HepG2 (cell line): ENCODE data around the gene MACROD2. TPM values are rescaled to one million over a fixed set of nuclear protein-coding genes. Genes with fewer than 3 reads are reported as not detected.

Experiments
- ATAC-seq: fragments of 200-7000 bp; cut with Tn5 transposase; 3 replicates; pipeline ENCODE4 v1.9.1; 2020; ENCODE audit warnings: mild to moderate bottlenecking, moderate library complexity
- BruUV-seq: library from RNA; stranded (reverse); fragments of 400-500 nt; replicated peaks from 2 replicates; lab custom pipeline; 2021; lab: Mats Ljungman, UMichigan
- CTCF ChIA-PET: fragments of 300-600 bp; formaldehyde crosslinking; extraction: SDS; loops from one replicate; lab custom pipeline; 2021; ENCODE audit warnings: low total read pairs, inconsistent platforms, low intra/inter-chr PET ratio; lab: Yijun Ruan, JAX
- POLR2A ChIA-PET: fragments of 350-600 bp; sonication (Branson Sonifier 250); formaldehyde crosslinking; loops from one replicate; lab custom pipeline; 2020; ENCODE audit warnings: antibody characterized with exemption, inconsistent platforms; lab: Yijun Ruan, JAX
- DNase-seq: peaks from one replicate; pipeline ENCODE4 v3.0.0-alpha.2; 2015; ENCODE audit warnings: low spot score
- FAIRE-seq: peaks from 3 replicates; lab custom pipeline; 2011; peaks lifted over from hg19 to GRCh38; lab: Jason Lieb, UNC
- H2AFZ ChIP-seq: one replicate; pipeline ENCODE4 v1.6.1; 2011; ENCODE audit warnings: low read length, inconsistent platforms
- H3K27ac ChIP-seq: fragments of 300-600 bp; 3 replicates; pipeline ENCODE4 v1.8.0; 2011; ENCODE audit warnings: mixed run types, mild to moderate bottlenecking, mixed read lengths, low read length, inconsistent platforms; ENCODE audit not compliant: insufficient read depth; ENCODE audit errors: extremely low read length
- H3K27me3 ChIP-seq, 2 experiments: fragments of 200-600 bp in 1 of 2; 2 replicates in 1 of 2; 3 replicates in 1 of 2; pipeline versions ENCODE4 v1.6.0 to v1.8.0; 2011; ENCODE audit warnings: low read length in 2 of 2, mild to moderate bottlenecking in 2 of 2, moderate library complexity in 2 of 2, inconsistent platforms in 1 of 2; ENCODE audit not compliant: insufficient read depth in 2 of 2, control insufficient read depth in 1 of 2
- H3K36me3 ChIP-seq, 2 experiments: fragments of 200-600 bp in 1 of 2; replicated peaks in 1 of 2; 2 replicates in 1 of 2; 3 replicates in 1 of 2; pipeline versions ENCODE4 v1.5.1 to v1.8.0; 2011; ENCODE audit warnings: low read length in 2 of 2, inconsistent platforms in 1 of 2; ENCODE audit not compliant: insufficient read depth in 2 of 2, control insufficient read depth in 1 of 2
- H3K4me1 ChIP-seq: 2 replicates; pipeline ENCODE4 v1.5.1; 2012; ENCODE audit warnings: low read length, inconsistent platforms; ENCODE audit not compliant: insufficient read depth
- H3K4me2 ChIP-seq: 2 replicates; pipeline ENCODE4 v1.6.0; 2011; ENCODE audit warnings: low read depth, low read length, inconsistent platforms
- H3K4me3 ChIP-seq, 3 experiments: fragments of 200-600 bp in 1 of 3; sonication (generic), shearing (Covaris generic) in 1 of 3; replicated peaks in 1 of 3; 2 replicates each; pipeline ENCODE4 v1.5.1; 2011 to 2016; ENCODE audit warnings: low read length in 3 of 3, inconsistent platforms in 2 of 3, low read depth in 2 of 3, mild to moderate bottlenecking in 2 of 3, control low read depth in 1 of 3, mixed read lengths in 1 of 3; ENCODE audit not compliant: insufficient read depth in 1 of 3
- H3K79me2 ChIP-seq: one replicate; pipeline ENCODE4 v1.6.1; 2011; ENCODE audit warnings: low read length, inconsistent platforms; ENCODE audit not compliant: insufficient read depth
- H3K9ac ChIP-seq: 2 replicates; pipeline ENCODE4 v1.6.0; 2011; ENCODE audit warnings: mild to moderate bottlenecking, low read depth, low read length, inconsistent platforms; ENCODE audit not compliant: insufficient read depth
- H3K9me3 ChIP-seq: 2 replicates; pipeline ENCODE4 v1.5.1; 2012; ENCODE audit warnings: mild to moderate bottlenecking, low read length
- H4K20me1 ChIP-seq: 2 replicates; pipeline ENCODE4 v1.6.0; 2011; ENCODE audit warnings: inconsistent platforms, mild to moderate bottlenecking, low read length, moderate library complexity; ENCODE audit not compliant: insufficient read depth
- CBX1 ChIP-seq: IDR thresholded peaks from one replicate; pipeline ENCODE4 v1.6.1; 2016; ENCODE audit warnings: antibody characterized with exemption, low read depth
- RAD21 ChIP-seq: fragments of 450-650 bp; formaldehyde crosslinking; IDR thresholded peaks from 2 replicates; pipeline ENCODE4 v1.5.0; 2020; ENCODE audit warnings: mild to moderate bottlenecking
- SRSF4 ChIP-seq: fragments of 200-400 bp; formaldehyde crosslinking; IDR thresholded peaks from one replicate; pipeline ENCODE4 v1.6.1; 2018; ENCODE audit warnings: mild to moderate bottlenecking, low read depth, low read length, moderate library complexity; ENCODE audit not compliant: poor library complexity, severe bottlenecking
- ZNF124 ChIP-seq: sonication (generic); formaldehyde crosslinking; IDR thresholded peaks from 2 replicates; pipeline ENCODE4 v1.4.0; 2020; ENCODE audit warnings: missing genetic modification reagents
- WGBS: methylation state at CpG from one replicate; pipeline ENCODE4 v1.1.6; 2017; ENCODE audit warnings: low lambda C conversion rate; 5-methylcytosine and 5-hydroxymethylcytosine counted together
- in situ Hi-C: cut with HindIII; loops from 2 replicates; pipeline ENCODE4 v1.10.0; 2017; ENCODE audit warnings: low pct_unique_long_range_greater_than_20kb; ENCODE audit not compliant: extremely low pct_ligation_motif_present
- intact Hi-C: fragments of 100-400 bp; cut with micrococcal nuclease; formaldehyde crosslinking; loops from one replicate; pipeline ENCODE4 v1.10.0; 2022; ENCODE audit not compliant: unreplicated experiment
- polyA plus RNA-seq, 8 experiments: library from polyadenylated mRNA; depleted of rRNA in 3 of 8; stranded (reverse) in 7 of 8; unstranded in 1 of 8; fragments of >200 nt; fragmentation: Illumina TruSeq in 4 of 8; extraction: Trizol in 4 of 8; gene quantifications; 2 replicates each; pipeline versions ENCODE4 v1.2.1 to v1.2.3, GENCODE V29; 2011 to 2016; ENCODE audit warnings: low read depth in 4 of 8, missing spikeins in 1 of 8, mixed read lengths in 1 of 8; ENCODE audit not compliant: insufficient read depth in 1 of 8
- total RNA-seq, 5 experiments: library from RNA; depleted of rRNA; stranded (reverse); fragments of >200 nt; fragmentation: Illumina TruSeq; extraction: Trizol; gene quantifications; 2 replicates each; pipeline ENCODE4 v1.2.3, GENCODE V29; 2016; ENCODE audit warnings: low read depth in 1 of 5
- TF ChIP-seq, protein P1 (sequence below): IDR thresholded peaks from 2 replicates; pipeline ENCODE4 v1.6.1; 2016; ENCODE audit warnings: missing compliant biosample characterization, missing genetic modification reagents, borderline replicate concordance

Gene MACROD2
- total and polyA plus RNA-seq, 2 of the 13 experiments (the other 11 are each of a cell fraction or from before 2014, with no cell fraction given), result 0.13 to 0.51 TPM

DNA sequence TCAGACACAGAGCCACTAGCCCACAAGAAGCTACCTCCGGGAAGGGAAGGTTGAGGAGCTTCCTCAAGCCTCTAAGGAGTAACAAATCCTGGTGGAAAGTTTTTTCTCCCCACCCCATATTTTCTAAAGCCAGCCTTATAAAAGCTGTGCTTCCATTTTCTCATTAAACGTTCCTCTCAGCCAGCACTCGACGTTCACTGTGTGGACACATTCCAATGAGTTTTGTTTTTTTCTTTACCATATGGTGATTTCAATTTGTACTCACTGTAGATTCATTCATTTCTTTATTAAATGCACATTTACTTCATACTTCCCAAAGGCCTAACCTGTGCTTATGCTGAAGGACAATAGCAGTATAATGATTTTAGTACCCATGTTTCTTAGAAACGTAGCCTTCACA, 536.5 kb downstream of the MACROD2 start:
- no peaks in the 10 kb centered on the region for H3K4me1 ChIP-seq
- WGBS, result 8% methylated on average over 5 of the region's 5 CpGs
- BruUV-seq, result no TSS peak
- no peak overlapping the region for H3K4me3 ChIP-seq
- H4K20me1 ChIP-seq, result no peaks in the 10 kb centered on the region
- H3K27me3 ChIP-seq, result no peaks in the 10 kb centered on the region
- in situ Hi-C loops (no loop called here), intact Hi-C loops (no loop called here)
- no peaks in the 10 kb centered on the region for H3K79me2 ChIP-seq
- H3K9ac ChIP-seq, result no peak overlapping the region
- no peak for FAIRE-seq
- ChIA-PET POLR2A (no interaction called here), CTCF (no interaction called here)
- H3K4me2 ChIP-seq, result no peak overlapping the region
- no peak overlapping the region for H2AFZ ChIP-seq
- no peak for ATAC-seq
- no peak for DNase-seq
- H3K9me3 ChIP-seq, result 0 out of 2 replicates have a peak, but pooled peaks cover 4% of the 10 kb centered on the region
- no peaks in the 10 kb centered on the region for H3K36me3 ChIP-seq
- H3K27ac ChIP-seq, result no peak overlapping the region
- TF ChIP-seq ZNF124 (CRISPR knock-in tag), result no peak
- no peak for TF ChIP-seq RAD21 (CRISPR knock-in tag)
- TF ChIP-seq SRSF4, result no peak
- TF ChIP-seq CBX1, result no peak

DNA sequence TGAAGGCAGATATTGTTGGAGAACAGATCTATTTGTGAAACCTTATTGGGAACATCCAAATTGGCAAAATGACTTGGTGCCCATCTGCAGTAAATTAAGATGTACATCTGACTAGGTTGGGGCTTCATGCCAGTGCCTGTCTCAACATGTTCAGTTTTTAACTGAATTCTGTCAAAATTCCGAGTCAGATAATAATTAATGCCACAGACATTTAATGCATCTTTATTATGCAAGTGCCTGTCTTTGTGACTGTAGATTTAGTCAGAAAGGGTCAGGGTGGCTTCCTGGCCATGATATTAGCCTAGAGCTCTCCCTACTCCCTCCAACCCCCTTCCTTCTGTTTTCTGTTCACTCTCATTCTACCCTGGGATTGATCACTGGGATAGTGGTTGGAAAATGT, 541.4 kb downstream of the MACROD2 start:
- Histone ChIP-seq H3K9me3 (peaks cover 11% of the 10 kb centered on the region; the same call in 1 of the 2 replicates), H3K4me2 (no peak overlapping the region), H3K27ac (no peak overlapping the region), H4K20me1 (no peaks in the 10 kb centered on the region), H3K79me2 (no peaks in the 10 kb centered on the region), H3K36me3 (no peaks in the 10 kb centered on the region), H3K4me1 (no peaks in the 10 kb centered on the region), H2AFZ (no peak overlapping the region), H3K9ac (no peak overlapping the region), H3K27me3 (no peaks in the 10 kb centered on the region), H3K4me3 (no peak overlapping the region)
- TF ChIP-seq, protein P1, sequence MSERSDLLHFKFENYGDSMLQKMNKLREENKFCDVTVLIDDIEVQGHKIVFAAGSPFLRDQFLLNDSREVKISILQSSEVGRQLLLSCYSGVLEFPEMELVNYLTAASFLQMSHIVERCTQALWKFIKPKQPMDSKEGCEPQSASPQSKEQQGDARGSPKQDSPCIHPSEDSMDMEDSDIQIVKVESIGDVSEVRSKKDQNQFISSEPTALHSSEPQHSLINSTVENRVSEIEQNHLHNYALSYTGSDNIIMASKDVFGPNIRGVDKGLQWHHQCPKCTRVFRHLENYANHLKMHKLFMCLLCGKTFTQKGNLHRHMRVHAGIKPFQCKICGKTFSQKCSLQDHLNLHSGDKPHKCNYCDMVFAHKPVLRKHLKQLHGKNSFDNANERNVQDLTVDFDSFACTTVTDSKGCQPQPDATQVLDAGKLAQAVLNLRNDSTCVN (CRISPR knock-in tag), result no peak
- FAIRE-seq (no peak), DNase-seq (no peak), ATAC-seq (no peak)
- in situ Hi-C loops (no loop called here), intact Hi-C loops (no loop called here)
- ChIA-PET POLR2A (no interaction called here), CTCF (no interaction called here)
- BruUV-seq, result no TSS peak
- WGBS, result 0% methylated on average over 1 of the region's 1 CpG
